Measurements from ENCODE around the gene MALRD1. TPM values are rescaled to one million over a fixed set of nuclear protein-coding genes. Genes with fewer than 3 reads are reported as not detected.

Gene MALRD1
- total and polyA plus RNA-seq, 3 donors from 2014 or later, result 3.3 to 26.7 (median 19.3) TPM

DNA sequence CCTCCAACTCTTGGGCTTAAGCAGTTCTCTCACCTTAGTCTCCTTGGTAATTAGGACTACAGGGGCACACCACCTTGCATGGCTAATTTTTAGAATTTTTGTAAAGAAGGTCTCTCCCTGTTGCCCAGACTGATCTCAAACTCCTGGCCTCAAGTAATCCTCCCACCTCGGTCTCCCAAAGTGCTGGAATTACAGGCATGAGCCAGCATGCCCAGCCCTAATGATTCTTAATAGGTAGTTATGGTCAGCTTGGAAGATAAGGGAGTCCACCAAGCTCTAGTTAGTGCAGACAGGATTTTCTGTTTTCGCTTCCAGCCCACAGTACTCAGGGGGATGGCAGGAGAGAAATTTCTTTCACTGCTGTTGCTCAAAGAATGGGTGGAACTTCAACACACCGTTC, 639.7 kb downstream of the MALRD1 start:
- Histone ChIP-seq H3K9me3 (no peaks in the 10 kb centered on the region), H3K27ac (no peak overlapping the region), H3K4me3 (no peak overlapping the region), H3K36me3 (ENCODE audit: low read depth, missing control alignments) (no peaks in the 10 kb centered on the region), H3K4me1 (no peaks in the 10 kb centered on the region), H3K27me3 (no peaks in the 10 kb centered on the region)
- intact Hi-C loops (cut with DNase I; ENCODE audit: low total_unique reads), result no loop called here
- WGBS, 2 donors, result 75 to 76% methylated on average over 3 of the region's 3 CpGs
- no peak for DNase-seq
- TF ChIP-seq, protein P1, sequence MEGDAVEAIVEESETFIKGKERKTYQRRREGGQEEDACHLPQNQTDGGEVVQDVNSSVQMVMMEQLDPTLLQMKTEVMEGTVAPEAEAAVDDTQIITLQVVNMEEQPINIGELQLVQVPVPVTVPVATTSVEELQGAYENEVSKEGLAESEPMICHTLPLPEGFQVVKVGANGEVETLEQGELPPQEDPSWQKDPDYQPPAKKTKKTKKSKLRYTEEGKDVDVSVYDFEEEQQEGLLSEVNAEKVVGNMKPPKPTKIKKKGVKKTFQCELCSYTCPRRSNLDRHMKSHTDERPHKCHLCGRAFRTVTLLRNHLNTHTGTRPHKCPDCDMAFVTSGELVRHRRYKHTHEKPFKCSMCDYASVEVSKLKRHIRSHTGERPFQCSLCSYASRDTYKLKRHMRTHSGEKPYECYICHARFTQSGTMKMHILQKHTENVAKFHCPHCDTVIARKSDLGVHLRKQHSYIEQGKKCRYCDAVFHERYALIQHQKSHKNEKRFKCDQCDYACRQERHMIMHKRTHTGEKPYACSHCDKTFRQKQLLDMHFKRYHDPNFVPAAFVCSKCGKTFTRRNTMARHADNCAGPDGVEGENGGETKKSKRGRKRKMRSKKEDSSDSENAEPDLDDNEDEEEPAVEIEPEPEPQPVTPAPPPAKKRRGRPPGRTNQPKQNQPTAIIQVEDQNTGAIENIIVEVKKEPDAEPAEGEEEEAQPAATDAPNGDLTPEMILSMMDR (IDR thresholded peaks at IDR 0.05), result no peak
- no peak for TF ChIP-seq POLR2A (IDR thresholded peaks at IDR 0.05)

DNA sequence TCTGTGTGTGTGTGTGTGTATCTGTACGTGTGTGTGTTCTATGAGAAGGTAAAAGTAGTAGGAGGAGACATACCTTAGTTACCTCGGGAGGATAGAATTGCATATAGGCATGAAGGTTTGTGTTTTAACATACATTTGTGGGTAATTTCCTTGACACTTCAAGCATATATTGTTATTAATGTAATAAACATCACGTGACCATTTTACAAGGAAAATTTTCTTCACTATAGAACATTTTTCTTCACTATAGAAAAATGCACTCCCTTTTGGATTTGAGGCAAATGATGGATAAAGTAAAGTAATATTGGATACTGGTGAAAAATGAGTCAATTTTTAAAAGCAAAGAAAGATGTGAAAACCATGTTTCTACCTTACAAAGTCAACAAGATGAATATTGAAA, 640.6 kb downstream of the MALRD1 start:
- Histone ChIP-seq H3K4me3 (no peak overlapping the region), H3K9me3 (no peaks in the 10 kb centered on the region), H3K4me1 (no peaks in the 10 kb centered on the region), H3K27me3 (no peaks in the 10 kb centered on the region), H3K36me3 (ENCODE audit: low read depth, missing control alignments) (no peaks in the 10 kb centered on the region), H3K27ac (no peak overlapping the region)
- intact Hi-C loops (cut with DNase I; ENCODE audit: low total_unique reads), result no loop called here
- no peak for DNase-seq
- WGBS, 2 donors, result 78 to 89% methylated on average over 3 of the region's 3 CpGs
- no peak for TF ChIP-seq POLR2A (IDR thresholded peaks at IDR 0.05)
- TF ChIP-seq, protein P1 (IDR thresholded peaks at IDR 0.05), result no peak

DNA sequence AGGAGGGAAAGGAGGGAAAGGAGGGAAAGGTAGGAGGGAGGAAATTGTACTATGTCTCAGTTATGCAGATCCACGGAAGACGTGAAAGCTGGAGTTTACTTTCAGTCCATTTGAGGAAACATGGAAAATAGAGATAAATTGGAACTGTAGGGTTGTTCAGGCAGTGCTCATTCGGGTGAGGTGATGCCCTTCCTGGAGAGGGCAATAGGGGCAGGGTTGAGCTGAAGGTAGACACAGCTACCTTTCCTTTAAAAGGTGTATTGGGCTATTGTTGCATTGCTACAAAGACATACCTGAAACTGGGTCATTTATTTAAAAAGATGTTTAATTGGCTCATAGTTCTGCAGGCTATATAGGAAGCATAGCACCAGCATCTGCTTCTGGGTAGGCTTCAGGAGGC, 650.7 kb downstream of the MALRD1 start:
- intact Hi-C loops (cut with DNase I; ENCODE audit: low total_unique reads), result no loop called here
- H3K27ac ChIP-seq, result no peak overlapping the region
- TF ChIP-seq, protein P1 (IDR thresholded peaks at IDR 0.05), result no peak
- no peak for TF ChIP-seq POLR2A (IDR thresholded peaks at IDR 0.05)
- no peak overlapping the region for H3K4me3 ChIP-seq
- DNase-seq, result no peak
- H3K36me3 ChIP-seq (ENCODE audit: low read depth, missing control alignments), result no peaks in the 10 kb centered on the region
- H3K9me3 ChIP-seq, result no peaks in the 10 kb centered on the region
- WGBS, 2 donors, result 83 to 89% methylated on average over 3 of the region's 3 CpGs
- H3K4me1 ChIP-seq, result no peaks in the 10 kb centered on the region
- H3K27me3 ChIP-seq, result no peaks in the 10 kb centered on the region

DNA sequence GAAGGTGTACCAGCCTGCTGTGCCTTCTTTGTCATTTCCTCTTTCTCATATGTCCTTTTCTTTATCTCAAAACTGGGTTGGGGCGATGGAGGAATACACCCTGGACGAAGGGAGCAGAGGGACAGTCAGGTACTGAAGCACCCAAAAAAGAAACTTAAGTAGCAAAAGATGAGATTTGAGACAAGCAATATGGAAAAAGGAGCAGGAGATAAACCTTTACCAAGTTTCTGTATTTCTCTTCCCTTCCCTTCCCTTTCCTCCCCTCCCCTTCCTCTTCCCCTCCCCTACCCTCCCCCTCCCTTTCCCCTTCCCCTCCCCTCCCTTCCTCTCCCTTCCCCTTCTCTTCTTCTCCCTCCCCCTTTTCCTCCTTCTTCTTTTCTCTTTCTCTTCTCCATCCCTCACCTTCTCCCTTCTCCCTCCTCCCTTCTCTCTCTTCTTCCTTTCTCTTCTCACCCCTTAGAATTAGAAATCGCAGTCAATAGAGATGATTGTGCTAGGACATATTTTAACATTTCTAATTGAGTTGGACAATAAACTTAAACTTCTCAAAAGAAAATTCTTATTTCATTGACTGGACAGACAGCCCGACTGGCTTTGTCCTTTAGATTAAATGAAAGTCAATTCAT, 652.9 kb downstream of the MALRD1 start:
- WGBS, 2 donors, result 87 to 94% methylated on average over 4 of the region's 4 CpGs
- Histone ChIP-seq H3K27ac (no peak overlapping the region), H3K4me3 (no peak overlapping the region), H3K4me1 (no peaks in the 10 kb centered on the region), H3K27me3 (no peaks in the 10 kb centered on the region), H3K9me3 (no peaks in the 10 kb centered on the region), H3K36me3 (ENCODE audit: low read depth, missing control alignments) (no peaks in the 10 kb centered on the region)
- no peak for DNase-seq
- no peak for TF ChIP-seq POLR2A (IDR thresholded peaks at IDR 0.05)
- TF ChIP-seq, protein P1 (IDR thresholded peaks at IDR 0.05), result no peak
- intact Hi-C loops (cut with DNase I; ENCODE audit: low total_unique reads), result no loop called here

DNA sequence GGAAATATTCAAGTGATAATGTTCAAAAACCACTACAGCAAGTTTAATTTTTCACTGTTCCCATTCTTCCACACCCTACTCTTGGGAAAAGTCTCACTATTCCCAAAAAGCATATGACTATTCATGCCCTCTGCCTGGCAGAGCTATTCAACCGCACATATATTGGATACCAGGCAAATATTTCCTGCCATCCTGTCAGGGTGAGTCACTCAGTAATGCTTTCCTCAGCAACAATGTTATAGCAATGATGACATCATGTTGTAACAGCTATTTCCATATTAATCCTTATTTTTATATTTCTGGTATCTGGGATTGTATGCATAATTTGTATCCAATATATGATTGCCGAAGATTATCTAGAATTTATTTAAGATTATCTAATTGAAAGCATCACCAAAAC, 653.6 kb downstream of the MALRD1 start:
- WGBS, 2 donors, result 94 to 98% methylated on average over 2 of the region's 2 CpGs
- Histone ChIP-seq H3K27me3 (no peaks in the 10 kb centered on the region), H3K4me3 (no peak overlapping the region), H3K9me3 (no peaks in the 10 kb centered on the region), H3K27ac (no peak overlapping the region), H3K36me3 (ENCODE audit: low read depth, missing control alignments) (no peaks in the 10 kb centered on the region), H3K4me1 (no peaks in the 10 kb centered on the region)
- DNase-seq, result no peak
- TF ChIP-seq, protein P1 (IDR thresholded peaks at IDR 0.05), result no peak
- TF ChIP-seq POLR2A (IDR thresholded peaks at IDR 0.05), result no peak
- intact Hi-C loops (cut with DNase I; ENCODE audit: low total_unique reads), result no loop called here
